HepG2 (cell line): ENCODE data around the gene IRF2BPL. TPM values are rescaled to one million over a fixed set of nuclear protein-coding genes. Genes with fewer than 3 reads are reported as not detected.

ENCODE experiments used
- FOXJ3 ChIP-seq: sonication (generic); formaldehyde crosslinking; IDR thresholded peaks from 2 replicates; pipeline ENCODE4 v1.4.0; 2020; ENCODE audit warnings: missing genetic modification reagents, mild to moderate bottlenecking, borderline replicate concordance
- IKZF4 ChIP-seq: sonication (generic); formaldehyde crosslinking; IDR thresholded peaks from 2 replicates; pipeline ENCODE4 v1.5.1; 2020; ENCODE audit warnings: borderline replicate concordance, mild to moderate bottlenecking, low read depth, missing genetic modification reagents; ENCODE audit errors: not compliant biosample characterization
- MIXL1 ChIP-seq: IDR thresholded peaks from 2 replicates; pipeline ENCODE4 v1.6.1; 2016
- NKX3-1 ChIP-seq: sonication (generic); formaldehyde crosslinking; IDR thresholded peaks from 2 replicates; pipeline ENCODE4 v1.5.0; 2020; ENCODE audit warnings: missing genetic modification reagents
- RFXANK ChIP-seq: IDR thresholded peaks from 2 replicates; pipeline ENCODE4 v1.6.1; 2016
- SATB2 ChIP-seq: sonication (generic); formaldehyde crosslinking; IDR thresholded peaks from 2 replicates; pipeline ENCODE4 v1.5.0; 2020; ENCODE audit warnings: missing genetic modification reagents
- ZFP37 ChIP-seq: sonication (generic); formaldehyde crosslinking; IDR thresholded peaks from 2 replicates; pipeline ENCODE4 v1.4.0; 2020; ENCODE audit warnings: missing genetic modification reagents, borderline replicate concordance
- ZKSCAN5 ChIP-seq: sonication (generic); formaldehyde crosslinking; IDR thresholded peaks from 2 replicates; pipeline ENCODE4 v1.5.1; 2020; ENCODE audit warnings: mild to moderate bottlenecking, missing genetic modification reagents
- ZNF160 ChIP-seq: sonication (generic); formaldehyde crosslinking; IDR thresholded peaks from 2 replicates; pipeline ENCODE4 v1.8.0; 2022; ENCODE audit warnings: mild to moderate bottlenecking, inconsistent platforms, missing genetic modification reagents
- ZNF274 ChIP-seq: sonication (generic); formaldehyde crosslinking; IDR thresholded peaks from 2 replicates; pipeline ENCODE4 v1.5.1; 2020; ENCODE audit warnings: mild to moderate bottlenecking, missing genetic modification reagents
- ZNF441 ChIP-seq: sonication (generic); formaldehyde crosslinking; IDR thresholded peaks from 2 replicates; pipeline ENCODE4 v1.7.0; 2021; ENCODE audit warnings: missing genetic modification reagents, borderline replicate concordance
- ZNF543 ChIP-seq: sonication (generic); formaldehyde crosslinking; IDR thresholded peaks from 2 replicates; pipeline ENCODE4 v1.4.0; 2020; ENCODE audit warnings: mild to moderate bottlenecking, missing genetic modification reagents
- ZNF773 ChIP-seq: sonication (generic); formaldehyde crosslinking; IDR thresholded peaks from 2 replicates; pipeline ENCODE4 v1.4.0; 2020; ENCODE audit warnings: missing genetic modification reagents, borderline replicate concordance
- polyA plus RNA-seq, 8 experiments: library from polyadenylated mRNA; depleted of rRNA in 3 of 8; stranded (reverse) in 7 of 8; unstranded in 1 of 8; fragments of >200 nt; fragmentation: Illumina TruSeq in 4 of 8; extraction: Trizol in 4 of 8; gene quantifications; 2 replicates each; pipeline versions ENCODE4 v1.2.1 to v1.2.3, GENCODE V29; 2011 to 2016; ENCODE audit warnings: low read depth in 4 of 8, missing spikeins in 1 of 8, mixed read lengths in 1 of 8; ENCODE audit not compliant: insufficient read depth in 1 of 8
- total RNA-seq, 5 experiments: library from RNA; depleted of rRNA; stranded (reverse); fragments of >200 nt; fragmentation: Illumina TruSeq; extraction: Trizol; gene quantifications; 2 replicates each; pipeline ENCODE4 v1.2.3, GENCODE V29; 2016; ENCODE audit warnings: low read depth in 1 of 5
- TF ChIP-seq, protein P1 (sequence below): sonication (generic); formaldehyde crosslinking; IDR thresholded peaks from 2 replicates; pipeline ENCODE4 v1.5.1; 2020; ENCODE audit warnings: mild to moderate bottlenecking, missing genetic modification reagents
- TF ChIP-seq, protein P2 (sequence below): sonication (generic); formaldehyde crosslinking; conservative IDR thresholded peaks from 2 replicates; pipeline ENCODE4 v1.4.0; 2020; ENCODE audit warnings: missing genetic modification reagents
- TF ChIP-seq, protein P3 (sequence below): sonication (generic); formaldehyde crosslinking; IDR thresholded peaks from 2 replicates; pipeline ENCODE4 v1.4.0; 2020; ENCODE audit warnings: missing genetic modification reagents
- TF ChIP-seq, protein P4 (sequence below): IDR thresholded peaks from 2 replicates; pipeline ENCODE4 v1.6.1; 2016; ENCODE audit warnings: low read depth, control low read depth
- TF ChIP-seq, protein P5 (sequence below): sonication (generic); formaldehyde crosslinking; IDR thresholded peaks from 2 replicates; pipeline ENCODE4 v1.4.0; 2020; ENCODE audit warnings: low read depth, mild to moderate bottlenecking, missing genetic modification reagents
- TF ChIP-seq, protein P6 (sequence below): sonication (generic); formaldehyde crosslinking; IDR thresholded peaks from 2 replicates; pipeline ENCODE4 v1.4.0; 2020; ENCODE audit warnings: mild to moderate bottlenecking, missing genetic modification reagents

Gene IRF2BPL
- total and polyA plus RNA-seq, 2 of the 13 experiments (the other 11 are each of a cell fraction or from before 2014, with no cell fraction given): 6.6 to 8.4 TPM

DNA sequence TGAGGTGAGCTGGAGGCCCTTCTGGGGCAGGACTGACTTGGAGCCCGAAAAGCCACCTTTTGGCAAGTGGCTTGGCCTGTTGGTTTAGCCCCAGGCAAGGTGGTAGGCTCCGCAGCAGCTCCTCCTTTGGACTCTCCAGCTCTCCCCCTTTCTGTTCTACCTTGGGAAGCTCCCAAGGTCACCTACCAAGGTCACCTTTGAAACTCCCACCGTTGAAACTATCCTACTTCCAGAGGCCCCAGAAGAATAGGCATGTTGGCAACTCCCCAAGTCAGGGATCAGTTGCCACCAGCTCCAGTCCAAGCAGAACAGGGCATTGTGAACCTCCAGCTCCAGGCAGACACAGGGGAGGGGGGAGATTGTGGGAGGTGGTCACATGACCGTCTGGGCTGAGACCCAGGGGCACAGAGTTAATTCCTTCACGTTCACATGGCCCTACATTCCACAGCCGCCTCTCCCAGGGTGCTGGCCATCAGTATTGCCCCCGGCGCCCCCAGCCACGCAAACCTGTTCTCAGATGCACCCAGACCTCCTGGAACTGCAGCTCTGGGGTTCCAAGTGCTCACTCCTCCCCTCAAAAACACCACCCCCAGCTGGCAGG lies 14.4 kb downstream of the IRF2BPL start (continued):
- TF ChIP-seq, protein P1, sequence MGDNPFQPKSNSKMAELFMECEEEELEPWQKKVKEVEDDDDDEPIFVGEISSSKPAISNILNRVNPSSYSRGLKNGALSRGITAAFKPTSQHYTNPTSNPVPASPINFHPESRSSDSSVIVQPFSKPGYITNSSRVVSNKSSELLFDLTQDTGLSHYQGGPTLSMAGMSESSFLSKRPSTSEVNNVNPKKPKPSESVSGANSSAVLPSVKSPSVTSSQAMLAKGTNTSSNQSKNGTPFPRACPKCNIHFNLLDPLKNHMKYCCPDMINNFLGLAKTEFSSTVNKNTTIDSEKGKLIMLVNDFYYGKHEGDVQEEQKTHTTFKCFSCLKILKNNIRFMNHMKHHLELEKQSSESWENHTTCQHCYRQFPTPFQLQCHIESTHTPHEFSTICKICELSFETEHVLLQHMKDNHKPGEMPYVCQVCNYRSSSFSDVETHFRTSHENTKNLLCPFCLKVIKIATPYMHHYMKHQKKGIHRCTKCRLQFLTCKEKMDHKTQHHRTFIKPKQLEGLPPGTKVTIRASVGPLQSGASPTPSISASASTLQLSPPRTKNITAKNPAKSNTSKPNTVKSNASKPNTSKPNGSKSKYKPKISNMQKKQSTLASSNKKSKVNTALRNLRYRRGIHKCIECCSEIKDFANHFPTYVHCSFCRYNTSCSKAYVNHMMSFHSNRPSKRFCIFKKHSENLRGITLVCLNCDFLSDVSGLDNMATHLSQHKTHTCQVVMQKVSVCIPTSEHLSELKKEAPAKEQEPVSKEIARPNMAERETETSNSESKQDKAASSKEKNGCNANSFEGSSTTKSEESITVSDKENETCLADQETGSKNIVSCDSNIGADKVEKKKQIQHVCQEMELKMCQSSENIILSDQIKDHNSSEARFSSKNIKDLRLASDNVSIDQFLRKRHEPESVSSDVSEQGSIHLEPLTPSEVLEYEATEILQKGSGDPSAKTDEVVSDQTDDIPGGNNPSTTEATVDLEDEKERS (CRISPR knock-in tag): no peak
- TF ChIP-seq, protein P2, sequence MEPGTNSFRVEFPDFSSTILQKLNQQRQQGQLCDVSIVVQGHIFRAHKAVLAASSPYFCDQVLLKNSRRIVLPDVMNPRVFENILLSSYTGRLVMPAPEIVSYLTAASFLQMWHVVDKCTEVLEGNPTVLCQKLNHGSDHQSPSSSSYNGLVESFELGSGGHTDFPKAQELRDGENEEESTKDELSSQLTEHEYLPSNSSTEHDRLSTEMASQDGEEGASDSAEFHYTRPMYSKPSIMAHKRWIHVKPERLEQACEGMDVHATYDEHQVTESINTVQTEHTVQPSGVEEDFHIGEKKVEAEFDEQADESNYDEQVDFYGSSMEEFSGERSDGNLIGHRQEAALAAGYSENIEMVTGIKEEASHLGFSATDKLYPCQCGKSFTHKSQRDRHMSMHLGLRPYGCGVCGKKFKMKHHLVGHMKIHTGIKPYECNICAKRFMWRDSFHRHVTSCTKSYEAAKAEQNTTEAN (CRISPR knock-in tag): no peak
- TF ChIP-seq RFXANK (no peak), ZNF773 (CRISPR knock-in tag) (no peak), ZNF274 (CRISPR knock-in tag) (no peak), ZNF160 (no peak), SATB2 (no peak), NKX3-1 (no peak), IKZF4 (CRISPR knock-in tag) (no peak), ZNF441 (CRISPR knock-in tag) (no peak), ZKSCAN5 (no peak), ZFP37 (CRISPR knock-in tag) (no peak), ZNF543 (CRISPR knock-in tag) (no peak), FOXJ3 (no peak), MIXL1 (CRISPR knock-in tag) (no peak)
- TF ChIP-seq, protein P3, sequence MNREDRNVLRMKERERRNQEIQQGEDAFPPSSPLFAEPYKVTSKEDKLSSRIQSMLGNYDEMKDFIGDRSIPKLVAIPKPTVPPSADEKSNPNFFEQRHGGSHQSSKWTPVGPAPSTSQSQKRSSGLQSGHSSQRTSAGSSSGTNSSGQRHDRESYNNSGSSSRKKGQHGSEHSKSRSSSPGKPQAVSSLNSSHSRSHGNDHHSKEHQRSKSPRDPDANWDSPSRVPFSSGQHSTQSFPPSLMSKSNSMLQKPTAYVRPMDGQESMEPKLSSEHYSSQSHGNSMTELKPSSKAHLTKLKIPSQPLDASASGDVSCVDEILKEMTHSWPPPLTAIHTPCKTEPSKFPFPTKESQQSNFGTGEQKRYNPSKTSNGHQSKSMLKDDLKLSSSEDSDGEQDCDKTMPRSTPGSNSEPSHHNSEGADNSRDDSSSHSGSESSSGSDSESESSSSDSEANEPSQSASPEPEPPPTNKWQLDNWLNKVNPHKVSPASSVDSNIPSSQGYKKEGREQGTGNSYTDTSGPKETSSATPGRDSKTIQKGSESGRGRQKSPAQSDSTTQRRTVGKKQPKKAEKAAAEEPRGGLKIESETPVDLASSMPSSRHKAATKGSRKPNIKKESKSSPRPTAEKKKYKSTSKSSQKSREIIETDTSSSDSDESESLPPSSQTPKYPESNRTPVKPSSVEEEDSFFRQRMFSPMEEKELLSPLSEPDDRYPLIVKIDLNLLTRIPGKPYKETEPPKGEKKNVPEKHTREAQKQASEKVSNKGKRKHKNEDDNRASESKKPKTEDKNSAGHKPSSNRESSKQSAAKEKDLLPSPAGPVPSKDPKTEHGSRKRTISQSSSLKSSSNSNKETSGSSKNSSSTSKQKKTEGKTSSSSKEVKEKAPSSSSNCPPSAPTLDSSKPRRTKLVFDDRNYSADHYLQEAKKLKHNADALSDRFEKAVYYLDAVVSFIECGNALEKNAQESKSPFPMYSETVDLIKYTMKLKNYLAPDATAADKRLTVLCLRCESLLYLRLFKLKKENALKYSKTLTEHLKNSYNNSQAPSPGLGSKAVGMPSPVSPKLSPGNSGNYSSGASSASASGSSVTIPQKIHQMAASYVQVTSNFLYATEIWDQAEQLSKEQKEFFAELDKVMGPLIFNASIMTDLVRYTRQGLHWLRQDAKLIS (CRISPR knock-in tag): no peak
- TF ChIP-seq, protein P4, sequence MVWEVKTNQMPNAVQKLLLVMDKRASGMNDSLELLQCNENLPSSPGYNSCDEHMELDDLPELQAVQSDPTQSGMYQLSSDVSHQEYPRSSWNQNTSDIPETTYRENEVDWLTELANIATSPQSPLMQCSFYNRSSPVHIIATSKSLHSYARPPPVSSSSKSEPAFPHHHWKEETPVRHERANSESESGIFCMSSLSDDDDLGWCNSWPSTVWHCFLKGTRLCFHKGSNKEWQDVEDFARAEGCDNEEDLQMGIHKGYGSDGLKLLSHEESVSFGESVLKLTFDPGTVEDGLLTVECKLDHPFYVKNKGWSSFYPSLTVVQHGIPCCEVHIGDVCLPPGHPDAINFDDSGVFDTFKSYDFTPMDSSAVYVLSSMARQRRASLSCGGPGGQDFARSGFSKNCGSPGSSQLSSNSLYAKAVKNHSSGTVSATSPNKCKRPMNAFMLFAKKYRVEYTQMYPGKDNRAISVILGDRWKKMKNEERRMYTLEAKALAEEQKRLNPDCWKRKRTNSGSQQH (CRISPR knock-in tag): no peak
- TF ChIP-seq, protein P5, sequence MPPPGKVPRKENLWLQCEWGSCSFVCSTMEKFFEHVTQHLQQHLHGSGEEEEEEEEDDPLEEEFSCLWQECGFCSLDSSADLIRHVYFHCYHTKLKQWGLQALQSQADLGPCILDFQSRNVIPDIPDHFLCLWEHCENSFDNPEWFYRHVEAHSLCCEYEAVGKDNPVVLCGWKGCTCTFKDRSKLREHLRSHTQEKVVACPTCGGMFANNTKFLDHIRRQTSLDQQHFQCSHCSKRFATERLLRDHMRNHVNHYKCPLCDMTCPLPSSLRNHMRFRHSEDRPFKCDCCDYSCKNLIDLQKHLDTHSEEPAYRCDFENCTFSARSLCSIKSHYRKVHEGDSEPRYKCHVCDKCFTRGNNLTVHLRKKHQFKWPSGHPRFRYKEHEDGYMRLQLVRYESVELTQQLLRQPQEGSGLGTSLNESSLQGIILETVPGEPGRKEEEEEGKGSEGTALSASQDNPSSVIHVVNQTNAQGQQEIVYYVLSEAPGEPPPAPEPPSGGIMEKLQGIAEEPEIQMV: no peak
- TF ChIP-seq, protein P6, sequence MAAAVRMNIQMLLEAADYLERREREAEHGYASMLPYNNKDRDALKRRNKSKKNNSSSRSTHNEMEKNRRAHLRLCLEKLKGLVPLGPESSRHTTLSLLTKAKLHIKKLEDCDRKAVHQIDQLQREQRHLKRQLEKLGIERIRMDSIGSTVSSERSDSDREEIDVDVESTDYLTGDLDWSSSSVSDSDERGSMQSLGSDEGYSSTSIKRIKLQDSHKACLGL (CRISPR knock-in tag): no peak
